ENCODE results near the gene WDR83. TPM values are rescaled to one million over a fixed set of nuclear protein-coding genes. Genes with fewer than 3 reads are reported as not detected.

The WDR83 gene
- total RNA-seq, 2 donors from 2014 or later, result 18.8 to 26.2 TPM

DNA sequence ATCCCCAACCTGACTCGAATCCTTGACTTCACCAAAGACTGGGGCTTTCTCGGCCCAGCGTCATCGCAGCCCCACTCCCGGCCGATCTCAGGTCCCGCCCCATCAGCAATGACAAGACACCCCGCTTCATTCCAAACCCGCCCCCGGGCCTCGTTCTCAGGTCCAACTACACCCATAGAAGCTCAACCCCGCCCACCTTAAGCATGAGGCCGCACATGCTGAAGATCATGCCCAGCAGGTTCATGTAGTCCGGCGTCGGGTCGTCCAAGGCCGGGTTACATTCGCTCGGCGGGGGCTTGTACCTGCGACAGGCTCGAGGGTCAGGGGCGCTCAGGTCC lies 2.3 kb downstream of the WDR83 start:
- 2% methylated on average over 24 of the region's 24 CpGs; no CpG with 5 or more reads in 1 of the 2 experiments for WGBS, 2 experiments (ENCODE audit: insufficient coverage in 1 of 2, insufficient read length in 1 of 2)
- Histone ChIP-seq H3K27ac (ENCODE audit: low read depth, low read length) (no peak overlapping the region), H3K36me3 (ENCODE audit: control insufficient read depth, insufficient read depth, low read length) (peaks cover 32% of the 10 kb centered on the region), H3K9me3 (ENCODE audit: control insufficient read depth, low read length) (no peaks in the 10 kb centered on the region), H3K9ac (ENCODE audit: extremely low read depth, low read length, poor library complexity, severe bottlenecking) (peak overlapping the region; percentile 56), H3K4me1 (ENCODE audit: control insufficient read depth, insufficient read depth, low read length) (no peaks in the 10 kb centered on the region), H3K27me3 (ENCODE audit: control insufficient read depth, insufficient read depth, low read length, poor library complexity, severe bottlenecking) (no peaks in the 10 kb centered on the region), H3K4me3 (ENCODE audit: low read length) (peak overlapping the region; percentile 93)
- H3K9me3 Mint-ChIP-seq, result no peaks in the 10 kb centered on the region
- peaks cover 22% of the 10 kb centered on the region for H3K4me1 Mint-ChIP-seq
- H3K27ac Mint-ChIP-seq, result peak overlapping the region; percentile 98
- no peak for DNase-seq
- H3K27me3 Mint-ChIP-seq (ENCODE audit: insufficient read depth), result no peaks in the 10 kb centered on the region
- H3K4me3 Mint-ChIP-seq, result peak overlapping the region; percentile 96
- H3K36me3 Mint-ChIP-seq (ENCODE audit: low read depth), result peaks cover 25% of the 10 kb centered on the region
- TF ChIP-seq, protein P1, sequence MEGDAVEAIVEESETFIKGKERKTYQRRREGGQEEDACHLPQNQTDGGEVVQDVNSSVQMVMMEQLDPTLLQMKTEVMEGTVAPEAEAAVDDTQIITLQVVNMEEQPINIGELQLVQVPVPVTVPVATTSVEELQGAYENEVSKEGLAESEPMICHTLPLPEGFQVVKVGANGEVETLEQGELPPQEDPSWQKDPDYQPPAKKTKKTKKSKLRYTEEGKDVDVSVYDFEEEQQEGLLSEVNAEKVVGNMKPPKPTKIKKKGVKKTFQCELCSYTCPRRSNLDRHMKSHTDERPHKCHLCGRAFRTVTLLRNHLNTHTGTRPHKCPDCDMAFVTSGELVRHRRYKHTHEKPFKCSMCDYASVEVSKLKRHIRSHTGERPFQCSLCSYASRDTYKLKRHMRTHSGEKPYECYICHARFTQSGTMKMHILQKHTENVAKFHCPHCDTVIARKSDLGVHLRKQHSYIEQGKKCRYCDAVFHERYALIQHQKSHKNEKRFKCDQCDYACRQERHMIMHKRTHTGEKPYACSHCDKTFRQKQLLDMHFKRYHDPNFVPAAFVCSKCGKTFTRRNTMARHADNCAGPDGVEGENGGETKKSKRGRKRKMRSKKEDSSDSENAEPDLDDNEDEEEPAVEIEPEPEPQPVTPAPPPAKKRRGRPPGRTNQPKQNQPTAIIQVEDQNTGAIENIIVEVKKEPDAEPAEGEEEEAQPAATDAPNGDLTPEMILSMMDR (conservative IDR thresholded peaks at IDR 0.05), result no peak

DNA sequence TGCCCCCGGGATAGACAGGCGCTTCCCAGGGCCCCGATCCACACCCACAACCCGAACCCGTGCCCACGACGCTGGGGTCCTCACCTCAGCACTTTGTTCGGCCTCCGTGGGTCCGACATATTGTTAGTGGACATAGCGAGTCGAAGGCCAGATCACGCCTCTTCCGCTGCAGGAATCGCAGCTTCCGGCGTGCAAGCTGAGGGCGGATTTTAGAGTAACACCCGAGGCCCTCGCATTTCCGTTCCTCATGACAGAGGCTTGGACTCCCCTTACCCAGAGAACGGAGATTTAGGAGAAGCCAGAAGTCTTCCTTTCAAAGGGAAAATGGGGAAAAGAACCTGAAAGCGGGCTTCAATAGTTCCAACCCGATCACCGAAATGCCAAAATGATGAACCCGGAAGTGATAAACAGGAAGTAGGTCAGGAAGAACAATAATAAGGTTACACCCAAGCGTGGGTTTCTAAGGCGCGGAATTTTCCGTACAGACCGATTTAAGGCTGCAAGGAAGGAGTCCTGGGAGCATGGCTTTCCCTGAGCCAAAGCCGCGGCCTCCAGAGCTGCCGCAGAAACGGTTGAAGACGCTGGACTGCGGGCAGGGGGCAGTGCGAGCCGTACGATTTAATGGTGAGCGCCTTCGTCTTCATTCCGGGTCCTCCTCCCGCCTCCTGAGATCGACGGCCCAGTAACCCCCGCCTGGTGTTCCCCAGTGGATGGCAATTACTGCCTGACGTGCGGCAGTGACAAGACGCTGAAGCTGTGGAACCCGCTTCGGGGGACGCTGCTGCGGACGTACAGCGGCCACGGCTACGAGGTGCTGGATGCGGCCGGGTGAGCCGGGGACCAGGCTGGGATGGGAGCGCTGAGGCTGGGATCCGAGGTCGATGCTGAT lies 2.9 kb downstream of the WDR83 start:
- Histone ChIP-seq H3K27ac (ENCODE audit: low read depth, low read length) (peak overlapping the region; percentile 22), H3K9ac (ENCODE audit: extremely low read depth, low read length, poor library complexity, severe bottlenecking) (peak overlapping the region; percentile 56), H3K36me3 (ENCODE audit: control insufficient read depth, insufficient read depth, low read length) (peaks cover 38% of the 10 kb centered on the region), H3K4me1 (ENCODE audit: control insufficient read depth, insufficient read depth, low read length) (no peaks in the 10 kb centered on the region), H3K4me3 (ENCODE audit: low read length) (peak overlapping the region; percentile 93), H3K27me3 (ENCODE audit: control insufficient read depth, insufficient read depth, low read length, poor library complexity, severe bottlenecking) (no peaks in the 10 kb centered on the region), H3K9me3 (ENCODE audit: control insufficient read depth, low read length) (no peaks in the 10 kb centered on the region)
- peaks cover 22% of the 10 kb centered on the region for H3K4me1 Mint-ChIP-seq
- H3K36me3 Mint-ChIP-seq (ENCODE audit: low read depth), result peaks cover 26% of the 10 kb centered on the region
- H3K9me3 Mint-ChIP-seq, result no peaks in the 10 kb centered on the region
- TF ChIP-seq, protein P1 (conservative IDR thresholded peaks at IDR 0.05), result peak; percentile 33
- peak overlapping the region; percentile 98 for H3K27ac Mint-ChIP-seq
- peak overlapping the region; percentile 96 for H3K4me3 Mint-ChIP-seq
- DNase-seq, result peak; percentile 87
- no peaks in the 10 kb centered on the region for H3K27me3 Mint-ChIP-seq (ENCODE audit: insufficient read depth)
- WGBS, 2 experiments (ENCODE audit: insufficient coverage in 1 of 2, insufficient read length in 1 of 2), result 0 to 1% methylated on average over 26 to 64 of the region's 64 CpGs

DNA sequence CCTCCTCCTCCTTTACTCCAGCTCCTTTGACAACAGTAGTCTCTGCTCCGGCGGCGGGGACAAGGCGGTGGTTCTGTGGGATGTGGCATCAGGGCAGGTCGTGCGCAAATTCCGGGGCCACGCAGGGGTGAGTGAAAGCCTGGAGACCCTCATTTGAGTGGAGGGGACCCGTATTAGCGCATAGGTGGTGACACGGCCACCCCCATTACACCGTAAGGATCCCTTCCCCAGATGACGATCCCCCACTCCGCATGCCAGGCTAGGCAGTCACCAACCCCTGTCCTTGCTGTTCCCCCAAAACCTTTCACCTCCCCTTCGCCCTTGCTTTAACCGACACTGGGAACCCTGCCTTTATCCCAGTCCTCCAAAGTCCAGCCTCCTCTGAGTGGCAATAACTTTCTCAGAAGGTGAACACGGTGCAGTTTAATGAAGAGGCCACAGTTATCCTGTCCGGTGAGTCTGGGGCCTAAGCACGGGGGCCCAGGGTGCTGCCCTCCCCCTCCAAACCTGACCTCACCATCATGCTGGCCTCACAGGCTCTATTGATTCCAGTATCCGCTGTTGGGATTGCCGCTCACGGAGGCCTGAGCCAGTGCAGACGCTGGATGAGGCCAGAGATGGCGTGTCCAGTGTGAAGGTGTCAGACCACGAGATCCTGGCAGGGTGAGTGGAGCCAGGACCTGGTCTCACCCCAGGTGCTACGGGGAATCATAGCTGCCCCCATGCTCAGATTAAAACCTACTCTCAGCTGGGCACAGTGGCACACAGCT lies 3.7 kb downstream of the WDR83 start:
- H3K4me3 Mint-ChIP-seq, result peak overlapping the region; percentile 96
- 58 to 77% methylated on average over 15 to 26 of the region's 26 CpGs for WGBS, 2 experiments (ENCODE audit: insufficient coverage in 1 of 2, insufficient read length in 1 of 2)
- H3K36me3 ChIP-seq (ENCODE audit: control insufficient read depth, insufficient read depth, low read length), result peaks cover 37% of the 10 kb centered on the region
- peaks cover 22% of the 10 kb centered on the region for H3K4me1 Mint-ChIP-seq
- no peaks in the 10 kb centered on the region for H3K27me3 ChIP-seq (ENCODE audit: control insufficient read depth, insufficient read depth, low read length, poor library complexity, severe bottlenecking)
- no peaks in the 10 kb centered on the region for H3K4me1 ChIP-seq (ENCODE audit: control insufficient read depth, insufficient read depth, low read length)
- H3K9me3 Mint-ChIP-seq, result no peaks in the 10 kb centered on the region
- TF ChIP-seq, protein P1 (conservative IDR thresholded peaks at IDR 0.05), result no peak
- H3K36me3 Mint-ChIP-seq (ENCODE audit: low read depth), result peaks cover 31% of the 10 kb centered on the region
- H3K27ac Mint-ChIP-seq, result peak overlapping the region; percentile 98
- no peaks in the 10 kb centered on the region for H3K27me3 Mint-ChIP-seq (ENCODE audit: insufficient read depth)
- no peak overlapping the region for H3K27ac ChIP-seq (ENCODE audit: low read depth, low read length)
- H3K4me3 ChIP-seq (ENCODE audit: low read length), result peak overlapping the region; percentile 93
- H3K9ac ChIP-seq (ENCODE audit: extremely low read depth, low read length, poor library complexity, severe bottlenecking), result peak overlapping the region; percentile 56
- peak; percentile 41 for DNase-seq
- H3K9me3 ChIP-seq (ENCODE audit: control insufficient read depth, low read length), result no peaks in the 10 kb centered on the region

Measured in endodermal cell (in vitro differentiated cells).